Body of pancreas (tissue), 4 donors: Measurements from ENCODE around the gene CFAP107.

ENCODE experiments used
- POLR2A ChIP-seq, 3 donors: fragments of 450-650 bp; IDR thresholded peaks; one replicate each; pipeline ENCODE4 v1.6.1; 2016; ENCODE audit warnings: antibody characterized with exemption in 3 of 3, mild to moderate bottlenecking in 2 of 3
- TF ChIP-seq, protein P1 (sequence below), 7 experiments: fragments of 450-650 bp in 4 of 7; fragments of 200-600 bp in 3 of 7; sonication (generic) in 3 of 7; IDR thresholded peaks; one replicate each; pipeline ENCODE4 v1.5.1; 2016 to 2019; ENCODE audit warnings: antibody characterized with exemption in 7 of 7

DNA sequence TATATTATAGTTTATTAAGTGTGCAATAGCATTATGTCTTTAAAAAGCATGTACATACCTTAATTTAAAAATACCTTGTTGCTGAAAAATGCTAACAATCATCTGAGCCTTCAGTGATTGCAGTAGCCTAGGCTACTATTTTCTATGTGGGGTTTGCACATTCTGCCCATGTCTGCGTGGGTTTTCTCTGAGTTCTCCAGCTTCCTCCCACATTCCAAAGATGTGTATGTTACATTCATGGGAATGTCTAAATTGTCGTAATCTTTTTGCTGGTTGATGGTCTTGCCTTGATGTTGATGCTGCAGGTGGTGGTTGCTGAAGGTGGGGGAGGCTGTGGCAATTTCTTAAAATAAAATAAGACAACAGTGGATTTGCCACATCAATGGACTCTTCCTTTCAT is 17.6 kb upstream of the CFAP107 start:
- TF ChIP-seq, protein P1, sequence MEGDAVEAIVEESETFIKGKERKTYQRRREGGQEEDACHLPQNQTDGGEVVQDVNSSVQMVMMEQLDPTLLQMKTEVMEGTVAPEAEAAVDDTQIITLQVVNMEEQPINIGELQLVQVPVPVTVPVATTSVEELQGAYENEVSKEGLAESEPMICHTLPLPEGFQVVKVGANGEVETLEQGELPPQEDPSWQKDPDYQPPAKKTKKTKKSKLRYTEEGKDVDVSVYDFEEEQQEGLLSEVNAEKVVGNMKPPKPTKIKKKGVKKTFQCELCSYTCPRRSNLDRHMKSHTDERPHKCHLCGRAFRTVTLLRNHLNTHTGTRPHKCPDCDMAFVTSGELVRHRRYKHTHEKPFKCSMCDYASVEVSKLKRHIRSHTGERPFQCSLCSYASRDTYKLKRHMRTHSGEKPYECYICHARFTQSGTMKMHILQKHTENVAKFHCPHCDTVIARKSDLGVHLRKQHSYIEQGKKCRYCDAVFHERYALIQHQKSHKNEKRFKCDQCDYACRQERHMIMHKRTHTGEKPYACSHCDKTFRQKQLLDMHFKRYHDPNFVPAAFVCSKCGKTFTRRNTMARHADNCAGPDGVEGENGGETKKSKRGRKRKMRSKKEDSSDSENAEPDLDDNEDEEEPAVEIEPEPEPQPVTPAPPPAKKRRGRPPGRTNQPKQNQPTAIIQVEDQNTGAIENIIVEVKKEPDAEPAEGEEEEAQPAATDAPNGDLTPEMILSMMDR (IDR thresholded peaks at IDR 0.05) = no peak
- no peak for TF ChIP-seq POLR2A (IDR thresholded peaks at IDR 0.05)
